KG1 (cell line): ENCODE measurements around the gene FGFBP2.

ENCODE experiments used
- DNase-seq: peaks from one replicate; lab custom pipeline; 2025; lab: John Stamatoyannopoulos, UW

Gene FGFBP2

GRCh38 chr4:15968551-15969300 is 5.8 kb upstream of the FGFBP2 start:
- DNase-seq: no peak

- DNase-seq: no peak
Observed at GRCh38 chr4:15965325-15965724, 2.4 kb upstream of the FGFBP2 start.

GRCh38 chr4:15964159-15964558 is 1.2 kb upstream of the FGFBP2 start:
- no peak for DNase-seq

DNA sequence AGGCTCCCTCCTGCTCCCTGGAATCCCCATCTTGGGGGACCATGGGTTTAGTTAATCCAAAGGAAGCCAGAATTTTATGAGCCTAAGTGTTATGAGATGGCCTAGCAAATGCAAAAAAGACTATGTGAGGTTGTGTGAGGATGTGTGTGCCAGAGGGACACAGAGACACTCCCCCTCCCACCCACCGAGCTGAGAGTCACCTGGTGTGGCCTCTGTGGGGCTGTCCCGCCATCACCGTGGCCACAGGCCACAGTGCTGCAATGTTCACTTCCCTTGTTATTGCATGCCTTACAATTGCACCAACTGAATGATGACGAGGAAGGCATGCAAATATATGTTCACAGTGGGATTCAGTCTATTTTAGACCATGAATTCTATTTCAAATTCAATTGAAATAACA is 601 bp upstream of the FGFBP2 start:
- DNase-seq: no peak

DNA sequence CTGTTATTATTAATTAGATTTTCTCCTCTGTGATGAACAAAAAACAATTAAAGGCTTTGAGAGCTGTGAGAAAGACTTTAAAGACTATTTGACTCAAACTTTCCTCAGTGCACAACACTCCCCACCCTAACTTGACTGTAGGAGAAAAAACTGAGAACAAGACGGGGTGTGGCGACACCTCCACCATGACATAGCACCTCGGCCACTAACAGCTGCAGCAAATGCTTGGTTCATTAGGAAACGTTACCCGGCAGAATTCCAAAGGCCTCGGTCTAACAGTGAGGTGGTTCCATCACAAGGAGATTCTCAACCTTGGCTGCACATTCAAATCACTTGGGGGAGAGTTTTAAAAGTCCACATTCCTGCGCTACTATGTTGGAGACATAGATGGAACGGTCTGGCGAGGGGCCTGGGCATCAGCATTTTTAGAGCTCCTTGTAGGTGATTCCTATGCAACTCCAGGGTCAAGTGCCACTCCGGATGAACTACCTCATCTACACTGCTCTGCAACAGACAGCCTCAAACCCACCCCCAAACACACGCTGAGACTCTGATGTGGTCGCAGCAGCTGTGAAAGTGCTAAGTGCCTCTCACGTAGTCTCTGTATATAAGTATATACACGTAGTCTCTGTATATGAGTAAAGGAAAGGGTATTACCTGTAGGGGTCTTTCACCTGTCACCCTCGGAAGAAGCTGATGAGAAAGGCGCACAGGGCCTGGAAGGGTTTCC is 1.0 kb downstream of the FGFBP2 start:
- no peak for DNase-seq

DNA sequence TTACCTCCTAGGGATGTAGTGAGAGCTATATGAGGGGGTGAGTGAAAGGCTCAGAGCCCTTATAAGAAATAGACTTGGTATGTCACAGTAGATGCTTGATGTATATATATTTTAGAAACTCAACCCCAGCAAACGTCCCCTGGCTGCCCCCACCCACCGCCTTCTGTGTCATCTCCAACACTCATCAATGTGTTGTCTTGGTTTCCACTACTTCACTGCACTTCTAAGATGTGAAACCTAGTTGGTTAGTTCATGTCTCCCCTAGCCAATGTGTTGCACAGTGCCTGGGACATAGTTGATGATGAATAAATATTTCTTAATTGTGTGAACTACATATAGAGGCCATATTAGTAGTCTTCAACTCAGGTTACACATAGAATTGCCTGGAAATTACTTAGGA is 4.4 kb downstream of the FGFBP2 start:
- no peak for DNase-seq

GRCh38 chr4:15956179-15956850 is 6.7 kb downstream of the FGFBP2 start:
- DNase-seq: peak; percentile 11

DNA sequence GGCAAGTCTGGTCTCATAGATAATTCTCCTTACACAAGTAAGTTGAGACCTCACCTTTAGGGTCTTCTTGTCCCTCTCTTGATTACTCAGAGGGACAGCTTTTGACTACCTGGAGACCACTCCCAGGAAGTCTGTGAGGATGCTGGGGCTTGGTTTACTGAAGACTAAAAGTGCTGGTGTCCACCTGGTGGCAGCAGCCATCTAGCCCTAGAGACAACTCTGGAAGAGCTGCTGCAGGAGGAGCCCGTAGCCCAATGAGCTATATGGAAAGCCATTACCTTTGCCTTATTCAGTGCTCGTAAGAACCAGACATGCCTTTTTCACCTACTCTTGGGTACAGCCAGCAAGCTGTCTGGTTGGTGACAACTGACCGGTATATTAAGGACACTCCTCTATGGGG is 7.3 kb downstream of the FGFBP2 start:
- no peak for DNase-seq

DNA sequence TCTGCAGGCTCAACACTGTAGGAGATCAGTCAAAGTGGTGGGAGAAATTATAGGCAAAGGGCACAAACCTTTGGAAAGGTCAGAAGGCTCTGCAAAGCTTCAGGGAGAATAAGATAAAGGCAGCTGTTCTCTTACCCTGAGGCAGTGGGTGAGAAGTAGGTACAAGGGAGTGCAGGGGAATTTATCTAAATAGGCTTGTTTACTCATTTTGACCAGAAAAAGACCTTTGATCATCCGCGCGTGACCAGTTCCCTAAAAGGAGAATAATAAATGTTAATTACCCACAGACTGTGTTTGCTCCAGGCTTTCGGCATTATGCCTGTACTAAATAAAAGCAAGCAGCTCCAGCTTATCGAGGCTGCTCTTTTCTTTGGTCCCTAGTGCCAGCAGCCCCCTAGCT is 9.3 kb downstream of the FGFBP2 start:
- DNase-seq: no peak

GRCh38 chr4:15951781-15952180 is 11.2 kb downstream of the FGFBP2 start:
- DNase-seq: no peak

DNA sequence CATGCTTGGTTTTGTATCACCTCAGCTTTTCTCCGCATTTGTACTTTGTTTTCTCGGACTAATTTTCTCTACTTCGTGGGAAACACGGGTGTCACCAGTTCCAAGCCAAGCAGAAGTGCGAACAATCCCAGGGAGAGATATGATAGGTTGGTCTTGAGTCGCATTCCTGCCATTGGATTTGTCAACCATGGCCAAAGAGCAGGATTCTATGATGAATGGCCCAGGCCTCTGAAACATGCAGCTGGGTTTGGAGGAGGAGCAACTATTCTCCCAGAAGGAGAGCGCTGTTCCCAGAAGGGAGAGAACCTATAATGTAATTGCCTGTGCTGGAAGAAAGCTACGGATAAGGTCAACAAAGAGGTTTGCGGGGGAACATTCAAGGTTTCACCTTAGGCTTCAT is 14.1 kb downstream of the FGFBP2 start:
- no peak for DNase-seq

GRCh38 chr4:15947684-15948083 is 15.3 kb downstream of the FGFBP2 start:
- no peak for DNase-seq

DNA sequence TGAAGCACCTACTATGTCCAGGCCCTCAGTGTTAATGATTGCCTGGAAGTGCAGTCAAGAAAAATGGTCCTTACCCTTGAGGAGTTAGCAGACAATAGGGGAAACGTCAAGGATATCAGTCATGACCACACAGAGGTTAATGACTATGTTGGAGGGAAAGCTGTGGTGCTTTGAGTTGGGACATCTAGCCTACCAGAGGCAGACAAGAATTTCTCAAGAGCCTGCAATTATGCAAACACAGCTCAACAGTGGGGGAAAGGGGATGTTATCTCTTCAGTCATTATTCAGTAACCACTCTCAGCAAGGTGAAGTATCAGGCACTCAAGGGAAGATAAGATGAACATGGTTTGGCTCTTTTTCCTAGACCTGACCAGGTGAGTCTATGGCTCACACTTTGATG is 17.5 kb downstream of the FGFBP2 start:
- no peak for DNase-seq

DNA sequence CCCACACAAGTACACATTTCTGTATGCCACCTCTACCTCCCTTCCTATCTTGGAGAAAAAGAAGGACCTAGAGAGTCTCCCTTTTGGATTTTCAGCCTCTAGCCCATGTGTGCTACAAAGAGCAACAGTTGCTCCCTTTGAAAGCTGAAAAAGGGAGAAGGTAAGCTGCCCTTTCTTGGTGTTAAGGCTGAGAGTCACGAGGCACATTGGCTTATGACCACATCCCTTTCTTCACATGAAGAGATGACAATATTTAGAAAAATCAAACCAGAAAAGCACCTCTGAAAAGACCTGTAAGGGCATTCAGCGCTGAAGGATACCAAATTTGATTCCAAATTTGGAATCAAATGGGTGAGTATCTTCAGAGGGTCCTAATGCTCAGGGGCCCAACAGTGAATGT is 18.1 kb downstream of the FGFBP2 start:
- DNase-seq: no peak

DNA sequence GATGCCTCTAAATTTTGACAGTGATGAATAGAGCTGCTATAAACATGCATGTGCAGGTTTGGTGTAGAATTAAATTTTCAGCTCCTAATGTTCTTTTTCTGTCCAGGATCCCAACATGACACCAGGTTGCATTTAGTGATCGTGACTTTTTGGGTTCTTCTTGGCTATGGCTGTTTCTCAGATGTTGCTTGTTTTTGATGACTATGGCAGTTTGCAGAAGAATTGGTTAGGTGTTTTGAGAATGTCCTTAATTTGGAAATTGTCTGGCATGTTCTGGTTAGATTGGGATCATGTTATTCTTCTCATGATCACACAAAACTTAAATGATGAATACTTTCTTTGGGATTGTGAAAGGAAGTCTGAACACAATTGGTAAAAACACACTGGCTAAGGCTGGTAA is 20.7 kb downstream of the FGFBP2 start:
- no peak for DNase-seq

DNA sequence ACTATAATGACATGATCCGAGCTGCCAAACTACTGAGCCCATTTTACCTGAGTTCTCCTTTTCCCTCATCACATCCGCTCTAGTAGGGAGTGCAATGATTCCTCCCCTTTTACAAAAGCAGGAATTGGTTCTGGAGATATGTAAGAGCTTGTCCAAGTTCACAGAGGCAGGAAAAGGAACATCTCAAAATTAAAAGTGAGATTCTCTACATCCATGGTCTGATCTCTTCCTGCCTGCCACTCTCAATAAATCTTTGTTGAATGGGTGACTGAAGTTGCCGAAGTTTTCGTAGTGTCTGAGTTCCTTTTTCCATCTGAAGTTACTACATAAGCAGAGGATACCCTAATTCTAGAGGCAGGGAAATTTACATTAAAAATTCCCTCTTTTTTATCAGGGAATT is 24.3 kb downstream of the FGFBP2 start, which contains the start of gene FGFBP1:
Gene FGFBP1, minus strand, starts transcription at position 101 of the 400 bp plus-strand sequence. CDS start 2,108 bp downstream, outside the sequence.
- DNase-seq: no peak

DNA sequence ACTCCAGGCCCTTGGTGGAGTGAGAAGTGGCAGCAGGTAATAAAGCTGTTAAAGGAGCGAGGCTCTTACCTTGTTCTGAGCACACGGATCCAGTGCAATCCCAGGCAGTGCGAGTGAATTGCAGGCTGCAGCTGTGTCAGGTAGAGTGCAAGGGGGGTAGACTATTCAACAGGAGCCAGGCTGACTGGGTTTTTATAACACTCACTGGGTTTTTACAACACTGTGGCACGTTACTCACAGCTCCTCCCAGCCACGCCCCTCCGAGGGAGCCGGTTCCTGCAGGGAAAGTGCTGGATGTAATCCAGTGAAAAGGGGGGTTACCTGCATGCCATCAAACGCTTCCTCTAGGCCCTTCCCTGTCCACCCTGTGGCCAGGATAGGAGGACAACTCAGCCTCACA is 24.8 kb downstream of the FGFBP2 start:
- no peak for DNase-seq

GRCh38 chr4:15936495-15936894 is 26.5 kb downstream of the FGFBP2 start:
- DNase-seq: no peak

- no peak for DNase-seq
Observed at GRCh38 chr4:15935504-15936402, 27.2 kb downstream of the FGFBP2 start.

DNA sequence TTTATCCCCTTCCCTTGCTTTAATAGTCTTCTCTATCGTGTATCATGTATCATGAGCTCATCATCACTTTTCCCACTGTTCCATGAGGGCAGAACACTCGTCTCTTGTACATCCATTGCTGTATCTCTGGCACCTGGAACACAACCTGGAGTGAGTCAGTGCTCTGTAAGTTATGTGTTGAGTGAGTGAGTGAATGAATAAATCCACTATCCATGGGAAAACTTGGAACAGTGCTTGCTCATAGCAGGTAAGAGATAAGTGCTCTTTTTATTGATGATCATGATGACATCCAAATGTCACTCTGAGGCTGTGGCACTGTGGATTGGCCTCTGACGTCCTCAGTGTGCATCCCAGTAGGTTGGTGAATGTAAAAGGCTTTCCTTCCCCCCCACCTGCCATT is 28.7 kb downstream of the FGFBP2 start:
- no peak for DNase-seq

DNA sequence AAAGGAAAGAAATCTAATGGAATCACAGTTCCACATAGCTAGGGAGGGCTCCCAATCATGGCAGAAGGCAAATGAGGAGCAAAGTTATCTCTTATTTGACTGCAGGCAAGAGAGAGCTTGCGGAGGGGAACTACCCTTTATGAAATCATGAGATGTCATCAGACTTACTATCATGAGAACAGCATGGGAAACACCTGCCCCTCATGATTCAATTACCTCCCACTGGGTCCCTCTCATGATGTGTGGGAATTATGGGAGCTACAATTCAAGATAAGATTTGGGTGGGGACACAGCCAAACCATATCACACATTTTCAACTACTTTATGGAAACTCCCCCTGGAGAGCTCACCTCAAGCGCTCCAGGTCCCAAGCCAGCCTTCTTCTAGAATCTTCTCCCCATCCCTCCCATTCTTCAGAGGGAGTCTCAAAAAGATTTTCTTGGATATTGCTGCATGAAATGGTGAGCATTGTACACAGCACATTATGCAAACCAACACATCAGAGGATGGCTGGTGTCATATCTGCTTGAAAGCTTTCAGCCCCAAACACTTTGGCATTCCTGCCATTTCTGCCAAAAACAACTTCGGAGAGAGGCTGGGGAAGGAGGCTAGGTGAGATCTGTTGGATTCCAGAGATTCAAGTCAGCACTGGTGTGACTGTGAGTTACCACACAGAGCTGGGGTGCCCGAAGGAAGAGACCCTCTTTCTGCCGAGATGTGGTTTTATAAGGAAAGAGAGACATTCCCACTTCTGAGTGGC is 31.3 kb downstream of the FGFBP2 start:
- no peak for DNase-seq
